ENCODE results near the gene DAB2IP.

DAB2IP gene

DNA sequence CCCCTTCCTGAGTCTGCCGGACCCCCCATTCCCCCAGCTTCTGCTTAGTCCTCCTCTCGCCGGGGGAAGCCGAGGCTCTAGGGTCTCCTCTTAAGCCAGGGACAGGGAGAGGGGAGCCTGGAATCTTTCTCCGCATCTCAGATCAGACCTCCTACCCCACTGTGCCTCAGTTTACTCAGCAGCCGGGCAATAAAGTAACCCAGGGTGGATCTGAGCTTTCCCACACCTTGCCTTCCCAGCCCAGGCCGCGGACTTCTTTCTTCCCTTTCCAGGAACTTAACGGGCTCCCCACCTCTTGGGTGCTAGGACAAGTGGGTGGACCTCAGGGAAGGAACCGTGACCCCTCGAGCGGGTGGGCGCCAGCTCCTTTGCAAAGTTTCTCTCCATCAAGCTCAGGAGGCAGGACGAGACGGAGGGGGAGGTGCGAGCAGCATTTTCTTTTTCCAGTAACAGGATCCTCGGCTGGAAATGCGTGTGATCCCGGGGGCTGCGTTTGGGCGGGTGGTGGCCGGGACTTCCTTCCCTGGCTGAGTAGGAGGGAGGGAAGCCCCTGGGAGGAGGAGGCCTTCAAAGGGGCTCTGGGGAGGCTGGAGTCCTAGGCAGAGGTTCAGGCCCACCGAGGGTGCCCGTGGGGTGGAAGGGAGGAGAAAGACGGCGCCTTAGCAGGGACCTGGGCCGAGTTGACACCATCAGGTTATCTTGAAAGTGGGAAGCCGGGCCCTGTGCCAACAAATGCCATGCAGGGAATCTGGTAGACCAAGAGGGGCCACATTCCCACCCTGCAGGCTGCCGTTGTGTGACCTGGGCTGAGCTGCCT, 795 bp downstream of the DAB2IP start:
- Histone ChIP-seq H2AFZ (ENCODE audit: low read length) (peak overlapping the region; percentile 85), H3K4ac (ENCODE audit: low read length) (no peak overlapping the region), H2AK5ac (ENCODE audit: low read depth, low read length) (peak overlapping the region; percentile 93), H3K18ac (ENCODE audit: low read length) (peak overlapping the region; percentile 91), H3K4me3 (ENCODE audit: low read length in 2 of 2) (peak overlapping the region; percentile 74 to 87), H3K27me3 (ENCODE audit: control insufficient read depth in 3 of 3, insufficient read depth in 3 of 3, low read depth in 1 of 3, low read length in 3 of 3) (no peaks in the 10 kb centered on the region), H3K9me3 (replicated peaks in 1 of 2; ENCODE audit: control insufficient read depth in 2 of 2, insufficient read depth in 1 of 2, low read depth in 1 of 2, low read length in 2 of 2) (no peaks in the 10 kb centered on the region), H3K36me3 (replicated peaks in 1 of 2; ENCODE audit: control insufficient read depth in 2 of 2, insufficient read depth in 2 of 2, low read length in 2 of 2) (peaks cover 2 to 5% of the 10 kb centered on the region in 2 donors), H3K23ac (ENCODE audit: low read depth, low read length, poor library complexity) (peak overlapping the region; percentile 46), H4K8ac (ENCODE audit: low read depth, low read length) (no peak overlapping the region), H3K14ac (ENCODE audit: low read length) (no peak overlapping the region), H3K79me1 (ENCODE audit: low read depth, low read length) (peaks cover 15% of the 10 kb centered on the region), H2BK15ac (ENCODE audit: low read length) (peak overlapping the region; percentile 61), H2BK12ac (ENCODE audit: low read length) (peak overlapping the region; percentile 52), H2BK120ac (ENCODE audit: low read depth, low read length) (peak overlapping the region; percentile 93), H3K4me1 (ENCODE audit: control insufficient read depth in 2 of 2, insufficient read depth in 1 of 2, low read depth in 1 of 2, low read length in 2 of 2) (peaks cover 20 to 36% of the 10 kb centered on the region in 2 donors), H4K91ac (ENCODE audit: low read depth, low read length, poor library complexity) (no peak overlapping the region), H3K27ac (replicated peaks; ENCODE audit: low read length) (peak overlapping the region; percentile 44), H3K4me2 (ENCODE audit: insufficient read depth, low read length, poor library complexity, severe bottlenecking) (peak overlapping the region; percentile 76), H3K9ac (ENCODE audit: low read depth, low read length, poor library complexity) (peak overlapping the region; percentile 87), H2BK5ac (ENCODE audit: low read length) (peak overlapping the region; percentile 99)
- no peak for DNase-seq (ENCODE audit: low spot score)
- no CpG with 5 or more reads among the region's 29 CpGs for WGBS, 2 donors (ENCODE audit: extremely low coverage in 2 of 2, insufficient read length in 2 of 2, insufficient replicate concordance in 1 of 2)

DNA sequence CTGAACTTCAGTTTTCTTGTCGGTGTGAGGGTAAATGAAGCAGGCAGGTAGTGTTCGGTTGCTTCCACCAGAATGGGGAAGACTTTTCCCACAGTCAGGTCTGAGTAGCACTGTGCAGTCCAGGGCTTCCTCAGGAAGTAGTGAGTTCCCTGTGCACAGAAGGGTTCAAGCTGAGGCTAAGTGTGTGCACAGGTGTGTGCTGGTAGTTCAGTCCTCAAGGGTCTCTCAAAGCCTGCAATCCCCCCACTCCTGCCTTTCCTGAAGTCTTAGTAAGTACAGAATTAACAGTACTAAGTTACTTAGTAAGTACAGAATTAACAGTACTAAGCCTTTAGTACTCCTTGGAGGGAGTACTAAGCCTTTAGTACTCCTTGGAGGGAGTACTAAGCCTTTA, 1.4 kb downstream of the DAB2IP start:
- Histone ChIP-seq H3K27me3 (ENCODE audit: control insufficient read depth in 3 of 3, insufficient read depth in 3 of 3, low read depth in 1 of 3, low read length in 3 of 3) (no peaks in the 10 kb centered on the region), H2BK5ac (ENCODE audit: low read length) (peak overlapping the region; percentile 99), H3K79me1 (ENCODE audit: low read depth, low read length) (peaks cover 17% of the 10 kb centered on the region), H3K9ac (ENCODE audit: low read depth, low read length, poor library complexity) (peak overlapping the region; percentile 71), H3K4me1 (ENCODE audit: control insufficient read depth in 2 of 2, insufficient read depth in 1 of 2, low read depth in 1 of 2, low read length in 2 of 2) (peaks cover 20 to 36% of the 10 kb centered on the region in 2 donors), H3K4me2 (ENCODE audit: insufficient read depth, low read length, poor library complexity, severe bottlenecking) (peak overlapping the region; percentile 76), H2BK15ac (ENCODE audit: low read length) (no peak overlapping the region), H4K8ac (ENCODE audit: low read depth, low read length) (no peak overlapping the region), H2AK5ac (ENCODE audit: low read depth, low read length) (peak overlapping the region; percentile 63), H3K18ac (ENCODE audit: low read length) (peak overlapping the region; percentile 91), H4K91ac (ENCODE audit: low read depth, low read length, poor library complexity) (no peak overlapping the region), H3K23ac (ENCODE audit: low read depth, low read length, poor library complexity) (no peak overlapping the region), H3K14ac (ENCODE audit: low read length) (no peak overlapping the region), H3K36me3 (replicated peaks in 1 of 2; ENCODE audit: control insufficient read depth in 2 of 2, insufficient read depth in 2 of 2, low read length in 2 of 2) (peaks cover 2 to 5% of the 10 kb centered on the region in 2 donors), H2BK12ac (ENCODE audit: low read length) (no peak overlapping the region), H3K4ac (ENCODE audit: low read length) (no peak overlapping the region), H2AFZ (ENCODE audit: low read length) (peak overlapping the region; percentile 85), H3K4me3 (ENCODE audit: low read length in 2 of 2) (peak overlapping the region; percentile 74 to 87), H3K27ac (replicated peaks; ENCODE audit: low read length) (no peak overlapping the region), H3K9me3 (replicated peaks in 1 of 2; ENCODE audit: control insufficient read depth in 2 of 2, insufficient read depth in 1 of 2, low read depth in 1 of 2, low read length in 2 of 2) (no peaks in the 10 kb centered on the region), H2BK120ac (ENCODE audit: low read depth, low read length) (no peak overlapping the region)
- DNase-seq (ENCODE audit: low spot score), result no peak
- WGBS, 2 donors (ENCODE audit: extremely low coverage in 2 of 2, insufficient read length in 2 of 2, insufficient replicate concordance in 1 of 2), result no CpG with 5 or more reads among the region's 2 CpGs

DNA sequence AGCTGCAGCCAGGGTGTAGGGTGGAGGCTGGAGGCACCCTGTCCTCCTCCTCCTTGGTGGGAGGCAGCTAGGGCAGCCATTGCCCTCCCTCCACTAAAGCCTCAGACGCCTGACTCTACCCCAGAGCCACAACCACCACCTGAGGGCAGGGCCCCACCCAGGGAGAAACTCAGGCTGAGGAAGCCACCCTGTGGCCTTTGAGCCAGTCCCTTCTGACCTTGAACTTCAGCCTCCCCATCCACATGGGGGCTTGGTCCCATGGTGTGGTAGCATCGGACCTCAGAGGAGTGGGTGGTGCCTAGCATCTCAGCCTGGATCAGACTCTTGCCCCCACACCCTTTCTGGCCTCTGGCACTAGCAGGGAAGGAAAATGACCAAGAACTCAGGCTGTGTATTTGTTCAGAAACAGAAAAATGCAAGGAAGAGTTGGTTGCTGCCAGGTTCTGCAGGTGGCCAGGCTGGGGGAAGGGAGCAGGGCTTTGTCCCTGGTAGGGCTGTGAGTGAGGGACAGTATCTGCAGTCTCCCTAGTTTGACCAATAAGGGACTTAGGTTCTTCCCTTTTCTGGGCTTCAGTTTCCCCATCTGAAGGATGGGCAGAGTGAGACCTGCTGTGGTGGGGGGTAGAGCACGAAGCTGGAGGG, 3.2 kb downstream of the DAB2IP start:
- Histone ChIP-seq H3K14ac (ENCODE audit: low read length) (no peak overlapping the region), H2AK5ac (ENCODE audit: low read depth, low read length) (no peak overlapping the region), H3K9ac (ENCODE audit: low read depth, low read length, poor library complexity) (no peak overlapping the region), H3K36me3 (replicated peaks in 1 of 2; ENCODE audit: control insufficient read depth in 2 of 2, insufficient read depth in 2 of 2, low read length in 2 of 2) (peaks cover 2 to 5% of the 10 kb centered on the region in 2 donors), H2AFZ (ENCODE audit: low read length) (no peak overlapping the region), H3K9me3 (replicated peaks in 1 of 2; ENCODE audit: control insufficient read depth in 2 of 2, insufficient read depth in 1 of 2, low read depth in 1 of 2, low read length in 2 of 2) (no peaks in the 10 kb centered on the region), H3K4me3 (ENCODE audit: low read length in 2 of 2) (no peak overlapping the region), H3K4me1 (ENCODE audit: control insufficient read depth in 2 of 2, insufficient read depth in 1 of 2, low read depth in 1 of 2, low read length in 2 of 2) (peaks cover 13 to 25% of the 10 kb centered on the region in 2 donors), H2BK120ac (ENCODE audit: low read depth, low read length) (no peak overlapping the region), H3K23ac (ENCODE audit: low read depth, low read length, poor library complexity) (peak overlapping the region; percentile 3), H2BK5ac (ENCODE audit: low read length) (no peak overlapping the region), H3K18ac (ENCODE audit: low read length) (no peak overlapping the region), H4K8ac (ENCODE audit: low read depth, low read length) (no peak overlapping the region), H3K27ac (replicated peaks; ENCODE audit: low read length) (no peak overlapping the region), H4K91ac (ENCODE audit: low read depth, low read length, poor library complexity) (no peak overlapping the region), H2BK12ac (ENCODE audit: low read length) (no peak overlapping the region), H2BK15ac (ENCODE audit: low read length) (no peak overlapping the region), H3K79me1 (ENCODE audit: low read depth, low read length) (peaks cover 19% of the 10 kb centered on the region), H3K4me2 (ENCODE audit: insufficient read depth, low read length, poor library complexity, severe bottlenecking) (no peak overlapping the region), H3K4ac (ENCODE audit: low read length) (no peak overlapping the region), H3K27me3 (ENCODE audit: control insufficient read depth in 3 of 3, insufficient read depth in 3 of 3, low read depth in 1 of 3, low read length in 3 of 3) (no peaks in the 10 kb centered on the region)
- no CpG with 5 or more reads among the region's 3 CpGs for WGBS, 2 donors (ENCODE audit: extremely low coverage in 2 of 2, insufficient read length in 2 of 2, insufficient replicate concordance in 1 of 2)
- no peak for DNase-seq (ENCODE audit: low spot score)

DNA sequence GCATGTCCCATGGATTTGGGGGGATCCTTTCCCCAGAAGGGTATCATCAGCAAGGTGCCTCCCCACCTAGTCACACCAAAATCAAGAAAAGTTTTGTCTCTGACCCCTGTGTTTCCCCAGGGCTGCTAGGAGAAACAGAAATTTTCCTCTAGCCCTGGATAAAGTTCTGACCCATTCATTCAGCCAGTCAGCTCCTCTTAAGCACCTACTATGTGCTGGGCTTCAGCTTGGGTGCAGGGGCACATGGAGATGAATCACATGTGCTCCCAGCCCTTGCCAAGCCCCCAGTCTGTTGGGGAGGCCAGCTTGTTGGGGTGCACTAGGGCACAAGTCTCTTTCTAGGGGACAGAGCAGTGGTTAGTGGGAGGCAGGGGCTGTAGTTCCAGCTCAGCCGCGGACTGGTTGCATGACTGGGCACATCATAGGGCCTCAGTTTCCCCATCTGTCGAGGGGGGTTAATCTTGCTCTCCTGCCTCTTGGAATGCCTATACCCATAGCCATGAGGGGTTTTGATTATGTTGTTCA, 3.9 kb downstream of the DAB2IP start:
- H3K4me2 ChIP-seq (ENCODE audit: insufficient read depth, low read length, poor library complexity, severe bottlenecking), result no peak overlapping the region
- no peak overlapping the region for H2BK120ac ChIP-seq (ENCODE audit: low read depth, low read length)
- peaks cover 7 to 21% of the 10 kb centered on the region in 2 donors for H3K4me1 ChIP-seq (ENCODE audit: control insufficient read depth in 2 of 2, insufficient read depth in 1 of 2, low read depth in 1 of 2, low read length in 2 of 2)
- H3K36me3 ChIP-seq (replicated peaks in 1 of 2; ENCODE audit: control insufficient read depth in 2 of 2, insufficient read depth in 2 of 2, low read length in 2 of 2), result peaks cover 2 to 5% of the 10 kb centered on the region in 2 donors
- no peaks in the 10 kb centered on the region for H3K9me3 ChIP-seq (replicated peaks in 1 of 2; ENCODE audit: control insufficient read depth in 2 of 2, insufficient read depth in 1 of 2, low read depth in 1 of 2, low read length in 2 of 2)
- no peak overlapping the region for H3K4me3 ChIP-seq (ENCODE audit: low read length in 2 of 2)
- no peak overlapping the region for H3K4ac ChIP-seq (ENCODE audit: low read length)
- H3K14ac ChIP-seq (ENCODE audit: low read length), result peak overlapping the region; percentile 9
- peaks cover 19% of the 10 kb centered on the region for H3K79me1 ChIP-seq (ENCODE audit: low read depth, low read length)
- H2BK15ac ChIP-seq (ENCODE audit: low read length), result no peak overlapping the region
- no peak overlapping the region for H3K9ac ChIP-seq (ENCODE audit: low read depth, low read length, poor library complexity)
- H4K91ac ChIP-seq (ENCODE audit: low read depth, low read length, poor library complexity), result no peak overlapping the region
- H2AK5ac ChIP-seq (ENCODE audit: low read depth, low read length), result no peak overlapping the region
- no peak overlapping the region for H3K18ac ChIP-seq (ENCODE audit: low read length)
- H3K23ac ChIP-seq (ENCODE audit: low read depth, low read length, poor library complexity), result no peak overlapping the region
- H2AFZ ChIP-seq (ENCODE audit: low read length), result no peak overlapping the region
- no CpG with 5 or more reads among the region's 3 CpGs for WGBS, 2 donors (ENCODE audit: extremely low coverage in 2 of 2, insufficient read length in 2 of 2, insufficient replicate concordance in 1 of 2)
- no peak for DNase-seq (ENCODE audit: low spot score)
- no peak overlapping the region for H3K27ac ChIP-seq (replicated peaks; ENCODE audit: low read length)
- H2BK12ac ChIP-seq (ENCODE audit: low read length), result no peak overlapping the region
- no peaks in the 10 kb centered on the region for H3K27me3 ChIP-seq (ENCODE audit: control insufficient read depth in 3 of 3, insufficient read depth in 3 of 3, low read depth in 1 of 3, low read length in 3 of 3)
- no peak overlapping the region for H2BK5ac ChIP-seq (ENCODE audit: low read length)
- H4K8ac ChIP-seq (ENCODE audit: low read depth, low read length), result no peak overlapping the region
